Measurements from ENCODE around the gene TTR.

TTR gene

DNA sequence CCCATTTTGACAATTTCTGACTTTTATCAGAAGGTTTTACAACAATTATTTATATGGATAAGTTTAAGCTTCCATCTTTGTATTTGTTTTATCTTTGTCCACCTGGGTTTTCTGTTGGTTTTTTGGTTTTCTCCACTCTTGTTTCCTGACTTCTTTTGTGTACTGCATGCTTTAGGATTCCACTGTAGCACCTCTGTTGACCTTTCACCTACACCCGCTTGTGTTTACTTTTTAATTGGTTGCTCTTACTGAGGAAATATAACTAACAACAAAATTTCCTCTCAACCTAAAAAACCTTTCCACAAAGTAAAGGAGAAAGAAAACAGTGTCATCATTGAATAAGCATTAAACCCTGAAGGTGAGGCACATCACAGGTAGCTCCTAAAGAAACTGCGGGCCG, 39.8 kb upstream of the TTR start:
- no peak for DNase-seq (ENCODE audit: low read depth in 1 of 2, low spot score in 1 of 2)
- H3K27ac ChIP-seq (replicated peaks) = no peak overlapping the region
- TF ChIP-seq, protein P1, sequence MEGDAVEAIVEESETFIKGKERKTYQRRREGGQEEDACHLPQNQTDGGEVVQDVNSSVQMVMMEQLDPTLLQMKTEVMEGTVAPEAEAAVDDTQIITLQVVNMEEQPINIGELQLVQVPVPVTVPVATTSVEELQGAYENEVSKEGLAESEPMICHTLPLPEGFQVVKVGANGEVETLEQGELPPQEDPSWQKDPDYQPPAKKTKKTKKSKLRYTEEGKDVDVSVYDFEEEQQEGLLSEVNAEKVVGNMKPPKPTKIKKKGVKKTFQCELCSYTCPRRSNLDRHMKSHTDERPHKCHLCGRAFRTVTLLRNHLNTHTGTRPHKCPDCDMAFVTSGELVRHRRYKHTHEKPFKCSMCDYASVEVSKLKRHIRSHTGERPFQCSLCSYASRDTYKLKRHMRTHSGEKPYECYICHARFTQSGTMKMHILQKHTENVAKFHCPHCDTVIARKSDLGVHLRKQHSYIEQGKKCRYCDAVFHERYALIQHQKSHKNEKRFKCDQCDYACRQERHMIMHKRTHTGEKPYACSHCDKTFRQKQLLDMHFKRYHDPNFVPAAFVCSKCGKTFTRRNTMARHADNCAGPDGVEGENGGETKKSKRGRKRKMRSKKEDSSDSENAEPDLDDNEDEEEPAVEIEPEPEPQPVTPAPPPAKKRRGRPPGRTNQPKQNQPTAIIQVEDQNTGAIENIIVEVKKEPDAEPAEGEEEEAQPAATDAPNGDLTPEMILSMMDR (IDR thresholded peaks at IDR 0.05; ENCODE audit: insufficient read depth, low read length) = no peak
- TF ChIP-seq POLR2AphosphoS5 (IDR thresholded peaks at IDR 0.05; ENCODE audit: low read depth) (no peak), SPI1 (IDR thresholded peaks at IDR 0.05; ENCODE audit: borderline replicate concordance, low read depth) (no peak), GABPA (IDR thresholded peaks at IDR 0.05; ENCODE audit: low read depth) (no peak)
- TF ChIP-seq, protein P2, sequence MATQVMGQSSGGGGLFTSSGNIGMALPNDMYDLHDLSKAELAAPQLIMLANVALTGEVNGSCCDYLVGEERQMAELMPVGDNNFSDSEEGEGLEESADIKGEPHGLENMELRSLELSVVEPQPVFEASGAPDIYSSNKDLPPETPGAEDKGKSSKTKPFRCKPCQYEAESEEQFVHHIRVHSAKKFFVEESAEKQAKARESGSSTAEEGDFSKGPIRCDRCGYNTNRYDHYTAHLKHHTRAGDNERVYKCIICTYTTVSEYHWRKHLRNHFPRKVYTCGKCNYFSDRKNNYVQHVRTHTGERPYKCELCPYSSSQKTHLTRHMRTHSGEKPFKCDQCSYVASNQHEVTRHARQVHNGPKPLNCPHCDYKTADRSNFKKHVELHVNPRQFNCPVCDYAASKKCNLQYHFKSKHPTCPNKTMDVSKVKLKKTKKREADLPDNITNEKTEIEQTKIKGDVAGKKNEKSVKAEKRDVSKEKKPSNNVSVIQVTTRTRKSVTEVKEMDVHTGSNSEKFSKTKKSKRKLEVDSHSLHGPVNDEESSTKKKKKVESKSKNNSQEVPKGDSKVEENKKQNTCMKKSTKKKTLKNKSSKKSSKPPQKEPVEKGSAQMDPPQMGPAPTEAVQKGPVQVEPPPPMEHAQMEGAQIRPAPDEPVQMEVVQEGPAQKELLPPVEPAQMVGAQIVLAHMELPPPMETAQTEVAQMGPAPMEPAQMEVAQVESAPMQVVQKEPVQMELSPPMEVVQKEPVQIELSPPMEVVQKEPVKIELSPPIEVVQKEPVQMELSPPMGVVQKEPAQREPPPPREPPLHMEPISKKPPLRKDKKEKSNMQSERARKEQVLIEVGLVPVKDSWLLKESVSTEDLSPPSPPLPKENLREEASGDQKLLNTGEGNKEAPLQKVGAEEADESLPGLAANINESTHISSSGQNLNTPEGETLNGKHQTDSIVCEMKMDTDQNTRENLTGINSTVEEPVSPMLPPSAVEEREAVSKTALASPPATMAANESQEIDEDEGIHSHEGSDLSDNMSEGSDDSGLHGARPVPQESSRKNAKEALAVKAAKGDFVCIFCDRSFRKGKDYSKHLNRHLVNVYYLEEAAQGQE (IDR thresholded peaks at IDR 0.05; ENCODE audit: insufficient replicate concordance, low read depth) = no peak
- H3K4me3 ChIP-seq (replicated peaks; ENCODE audit: insufficient read depth, low read length) = no peak overlapping the region
- H3K27me3 ChIP-seq (ENCODE audit: insufficient read depth, poor library complexity, severe bottlenecking) = peaks cover 3% of the 10 kb centered on the region

DNA sequence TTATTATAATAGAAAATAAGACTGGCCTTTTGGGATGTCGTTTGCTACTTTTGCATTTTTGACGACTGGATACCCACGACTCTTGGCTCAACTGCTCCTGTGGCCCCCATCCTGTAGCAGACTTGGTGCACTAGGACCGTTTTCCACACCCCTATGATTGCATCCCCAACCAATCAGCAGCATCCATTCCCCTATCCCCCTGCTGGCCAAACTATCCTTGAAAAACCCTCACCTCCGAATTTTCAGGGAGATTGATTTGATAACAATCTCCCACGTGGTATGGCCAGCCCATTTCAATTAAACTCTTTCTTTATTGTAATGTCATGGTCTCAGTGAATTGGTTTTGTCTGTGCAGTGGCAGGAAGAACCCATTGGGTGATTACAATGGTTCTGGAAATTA, 37.9 kb upstream of the TTR start:
- peaks cover 3% of the 10 kb centered on the region for H3K27me3 ChIP-seq (ENCODE audit: insufficient read depth, poor library complexity, severe bottlenecking)
- H3K4me3 ChIP-seq (replicated peaks; ENCODE audit: insufficient read depth, low read length) = no peak overlapping the region
- no peak for DNase-seq (ENCODE audit: low read depth in 1 of 2, low spot score in 1 of 2)
- no peak for TF ChIP-seq SPI1 (IDR thresholded peaks at IDR 0.05; ENCODE audit: borderline replicate concordance, low read depth)
- TF ChIP-seq, protein P2 (IDR thresholded peaks at IDR 0.05; ENCODE audit: insufficient replicate concordance, low read depth) = no peak
- H3K27ac ChIP-seq (replicated peaks) = no peak overlapping the region

DNA sequence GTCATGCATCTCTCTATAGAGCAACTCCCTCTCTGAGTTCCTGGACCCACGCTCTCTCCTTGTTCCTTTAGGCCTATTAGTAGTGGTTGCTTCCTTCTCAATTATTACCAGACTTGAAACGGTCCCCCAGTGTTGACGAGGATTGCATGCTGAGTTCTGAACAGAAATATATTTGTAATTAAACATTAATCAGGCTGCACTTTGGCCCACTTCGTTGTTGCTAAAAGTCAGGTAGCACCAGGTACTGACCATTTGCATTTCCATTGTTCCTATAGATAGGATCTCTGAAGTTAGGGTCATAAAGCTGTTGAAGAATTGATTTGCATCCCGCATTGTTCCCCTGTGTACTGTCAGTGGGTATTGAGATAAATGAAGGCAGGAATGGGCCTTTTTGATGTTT, 36.9 kb upstream of the TTR start:
- TF ChIP-seq POLR2AphosphoS5 (IDR thresholded peaks at IDR 0.05; ENCODE audit: low read depth) = no peak
- TF ChIP-seq GABPA (IDR thresholded peaks at IDR 0.05; ENCODE audit: low read depth) = no peak
- TF ChIP-seq, protein P1 (IDR thresholded peaks at IDR 0.05; ENCODE audit: insufficient read depth, low read length) = no peak
- TF ChIP-seq, protein P2 (IDR thresholded peaks at IDR 0.05; ENCODE audit: insufficient replicate concordance, low read depth) = no peak
- no peak for TF ChIP-seq SPI1 (IDR thresholded peaks at IDR 0.05; ENCODE audit: borderline replicate concordance, low read depth)
- Histone ChIP-seq H3K27ac (replicated peaks) (no peak overlapping the region), H3K27me3 (ENCODE audit: insufficient read depth, poor library complexity, severe bottlenecking) (peaks cover 3% of the 10 kb centered on the region), H3K4me3 (replicated peaks; ENCODE audit: insufficient read depth, low read length) (no peak overlapping the region)
- DNase-seq (ENCODE audit: low read depth in 1 of 2, low spot score in 1 of 2) = no peak

Data from HL-60 (cell line).